Immature natural killer cell (primary cell): ENCODE measurements around the gene MS4A6E. TPM values are rescaled to one million over a fixed set of nuclear protein-coding genes. Genes with fewer than 3 reads are reported as not detected.
"Not testable (repeated sequence)": the region's sequence is repeated elsewhere in the genome, so short reads cannot be mapped to it uniquely, and the experiment has no call there.

Experiments
- DNase-seq, 3 donors: peaks; one replicate each; pipeline ENCODE4 v3.0.0; 2022; ENCODE audit warnings: mixed read lengths in 1 of 3
- H3K27ac Mint-ChIP-seq, 6 donors: one replicate each; pipeline ENCODE4 v1.8.0; 2020; ENCODE audit warnings: mixed read lengths in 6 of 6, mild to moderate bottlenecking in 5 of 6, inconsistent platforms in 4 of 6, moderate library complexity in 3 of 6
- H3K27me3 Mint-ChIP-seq, 3 donors: one replicate each; pipeline ENCODE4 v1.8.0; 2020 to 2021; ENCODE audit warnings: low read depth in 3 of 3, mild to moderate bottlenecking in 3 of 3, mixed read lengths in 3 of 3, moderate library complexity in 3 of 3, inconsistent platforms in 1 of 3
- H3K36me3 Mint-ChIP-seq, 3 donors: one replicate each; pipeline ENCODE4 v1.8.0; 2020; ENCODE audit warnings: mixed read lengths in 3 of 3, inconsistent platforms in 2 of 3, mild to moderate bottlenecking in 2 of 3
- H3K4me1 Mint-ChIP-seq, 2 donors: one replicate each; pipeline ENCODE4 v1.8.0; 2020; ENCODE audit warnings: inconsistent platforms in 2 of 2, mild to moderate bottlenecking in 2 of 2, mixed read lengths in 2 of 2, moderate library complexity in 1 of 2
- H3K4me3 Mint-ChIP-seq, 5 donors: one replicate each; pipeline ENCODE4 v1.8.0; 2020; ENCODE audit warnings: mild to moderate bottlenecking in 5 of 5, mixed read lengths in 5 of 5, inconsistent platforms in 3 of 5, moderate library complexity in 3 of 5
- H3K9me3 Mint-ChIP-seq, 6 donors: one replicate each; pipeline ENCODE4 v1.8.0; 2020; ENCODE audit warnings: mild to moderate bottlenecking in 6 of 6, mixed read lengths in 6 of 6, inconsistent platforms in 4 of 6, moderate library complexity in 3 of 6
- polyA plus RNA-seq, 3 donors: library from polyadenylated mRNA; unstranded; fragments of 300-500 nt; fragmentation: Illumina TruSeq; gene quantifications; one replicate each; pipeline ENCODE4 v1.2.3, GENCODE V29; 2021

Gene MS4A6E
- polyA plus RNA-seq, 3 donors from 2014 or later, result not detected

DNA sequence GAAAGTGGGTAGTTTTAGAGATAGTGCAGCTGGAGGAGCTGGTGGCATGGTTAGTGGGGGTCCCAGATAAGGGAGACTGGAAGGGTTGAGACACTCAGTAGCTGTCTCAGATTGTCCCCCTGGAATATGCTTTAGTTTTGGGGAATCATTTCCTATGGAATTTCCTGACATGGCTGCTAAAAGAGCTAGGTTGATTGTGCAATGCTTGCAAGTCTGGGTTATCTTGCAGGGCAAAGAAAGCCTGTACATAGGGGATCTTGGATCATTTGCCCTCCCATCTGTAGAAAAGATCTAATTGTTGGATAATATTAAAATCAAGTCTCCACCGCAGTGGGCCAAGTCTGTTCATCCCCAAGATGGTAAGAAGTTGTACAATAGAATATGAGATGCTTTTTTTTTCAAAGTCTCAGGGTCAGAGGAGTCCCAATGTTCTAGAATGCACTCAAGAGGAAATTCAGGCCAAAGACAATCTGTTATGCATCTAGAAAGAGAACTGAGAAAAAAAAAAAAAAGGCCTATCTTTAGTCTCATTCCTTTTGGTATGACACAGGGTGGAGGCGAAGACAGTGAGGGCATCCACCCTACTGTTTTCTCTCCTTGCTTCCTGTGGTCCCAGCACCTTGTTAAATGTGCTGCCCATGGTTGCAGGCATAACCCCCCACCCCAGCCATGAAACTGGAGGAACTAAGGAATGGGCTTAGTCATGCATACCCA lies 20.2 kb downstream of the MS4A6E start:
- Mint-ChIP-seq H3K4me3 (no peak overlapping the region), H3K27me3 (peaks cover 0 to 2% (median 2%) of the 10 kb centered on the region in 3 donors), H3K4me1 (no peaks in the 10 kb centered on the region), H3K9me3 (no peaks in the 10 kb centered on the region), H3K36me3 (no peaks in the 10 kb centered on the region), H3K27ac (no peak overlapping the region)
- no peak for DNase-seq

DNA sequence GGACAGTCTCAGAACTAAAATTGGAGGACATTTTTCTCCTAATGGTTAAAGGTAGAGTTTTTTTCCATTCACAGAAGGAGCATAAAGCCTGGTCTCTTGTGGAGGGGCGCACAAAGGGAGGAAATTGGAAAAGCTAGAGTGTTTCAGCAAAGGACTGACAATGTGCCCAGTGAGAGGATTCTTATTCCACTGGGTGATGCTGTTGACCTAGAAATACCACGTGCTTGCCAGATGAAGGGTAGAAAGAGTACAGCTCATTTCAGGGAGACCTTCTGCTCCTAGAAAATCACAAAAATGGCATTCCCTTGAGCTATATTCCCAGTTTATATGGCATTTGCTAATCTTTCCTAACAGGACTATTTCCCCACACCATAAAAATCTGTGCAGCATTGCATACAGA lies 21.1 kb downstream of the MS4A6E start:
- H3K9me3 Mint-ChIP-seq, result no peaks in the 10 kb centered on the region
- H3K4me1 Mint-ChIP-seq, result no peaks in the 10 kb centered on the region
- H3K27ac Mint-ChIP-seq, result no peak overlapping the region
- no peaks in the 10 kb centered on the region for H3K36me3 Mint-ChIP-seq
- peaks cover 0 to 2% (median 2%) of the 10 kb centered on the region in 3 donors for H3K27me3 Mint-ChIP-seq
- no peak for DNase-seq
- no peak overlapping the region for H3K4me3 Mint-ChIP-seq

DNA sequence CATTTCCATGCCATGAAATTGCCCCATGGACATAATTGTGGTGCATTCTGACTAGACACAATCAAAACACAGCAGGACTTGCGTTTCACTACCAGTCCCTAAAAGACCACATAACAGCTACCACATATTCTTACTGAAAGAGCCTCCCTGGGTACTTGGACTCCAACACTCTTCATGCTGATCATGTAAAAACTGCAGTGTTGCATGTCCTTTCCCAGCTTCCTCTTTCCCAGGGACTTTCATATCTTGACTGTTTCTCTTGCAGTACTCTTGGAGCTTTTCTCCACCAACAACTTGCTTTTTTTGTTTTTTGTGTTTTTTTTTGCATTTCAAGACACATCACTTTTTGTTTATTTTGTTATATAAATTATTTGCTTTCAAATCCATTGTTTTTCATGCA lies 22.9 kb downstream of the MS4A6E start:
- Mint-ChIP-seq H3K4me1 (no peaks in the 10 kb centered on the region), H3K4me3 (no peak overlapping the region), H3K27me3 (peaks cover 1 to 4% (median 2%) of the 10 kb centered on the region in 3 donors), H3K9me3 (no peaks in the 10 kb centered on the region), H3K36me3 (no peaks in the 10 kb centered on the region), H3K27ac (no peak overlapping the region)
- DNase-seq, result no peak

DNA sequence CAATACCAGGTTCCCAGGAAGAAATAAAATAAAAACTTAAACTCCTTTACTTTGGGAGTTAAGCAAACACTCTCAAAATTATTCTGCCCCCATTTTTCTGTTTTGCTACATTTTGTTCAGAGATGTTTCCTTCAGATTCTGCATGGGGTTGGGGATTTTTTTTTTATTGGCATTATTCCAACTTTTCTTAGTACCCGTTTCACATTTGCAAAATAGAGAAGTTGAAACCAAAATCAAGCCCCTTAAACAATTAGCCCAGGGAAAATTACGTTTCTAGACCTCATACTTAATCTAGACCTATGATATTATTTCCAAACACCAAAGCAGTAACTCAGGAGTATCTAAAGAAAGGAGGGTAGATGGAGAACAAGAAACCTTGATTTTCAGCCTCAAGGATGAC lies 30.7 kb downstream of the MS4A6E start:
- Mint-ChIP-seq H3K9me3 (no peaks in the 10 kb centered on the region), H3K4me3 (no peak overlapping the region), H3K27ac (no peak overlapping the region), H3K4me1 (no peaks in the 10 kb centered on the region), H3K36me3 (no peaks in the 10 kb centered on the region), H3K27me3 (peaks cover 0 to 2% (median 1%) of the 10 kb centered on the region in 3 donors)
- no peak for DNase-seq

DNA sequence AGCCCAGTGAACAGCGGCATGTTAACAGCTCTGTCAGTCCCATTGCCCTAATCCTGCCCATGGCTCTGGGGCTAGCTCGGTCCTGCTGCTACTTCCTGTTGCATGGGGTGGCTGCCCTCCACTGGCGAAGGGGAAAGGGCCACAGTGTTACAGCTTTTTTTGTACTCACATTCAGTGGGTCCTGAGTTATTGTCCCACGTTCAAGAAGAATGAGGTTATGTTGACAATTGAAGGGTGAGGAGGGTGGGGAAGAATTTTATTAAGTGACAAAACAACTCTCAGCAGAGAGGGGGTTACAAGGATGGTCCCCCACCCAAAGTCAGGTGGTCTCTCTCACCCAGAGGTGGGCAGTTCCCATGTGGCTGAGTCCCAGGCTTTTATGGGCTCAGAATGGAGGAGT lies 33.6 kb downstream of the MS4A6E start:
- H3K27me3 Mint-ChIP-seq, result peaks cover 3 to 12% (median 5%) of the 10 kb centered on the region in 3 donors
- H3K9me3 Mint-ChIP-seq, result no peaks in the 10 kb centered on the region
- no peaks in the 10 kb centered on the region for H3K4me1 Mint-ChIP-seq
- H3K27ac Mint-ChIP-seq, result no peak overlapping the region
- H3K4me3 Mint-ChIP-seq, result no peak overlapping the region
- no peaks in the 10 kb centered on the region for H3K36me3 Mint-ChIP-seq
- DNase-seq, result no peak

DNA sequence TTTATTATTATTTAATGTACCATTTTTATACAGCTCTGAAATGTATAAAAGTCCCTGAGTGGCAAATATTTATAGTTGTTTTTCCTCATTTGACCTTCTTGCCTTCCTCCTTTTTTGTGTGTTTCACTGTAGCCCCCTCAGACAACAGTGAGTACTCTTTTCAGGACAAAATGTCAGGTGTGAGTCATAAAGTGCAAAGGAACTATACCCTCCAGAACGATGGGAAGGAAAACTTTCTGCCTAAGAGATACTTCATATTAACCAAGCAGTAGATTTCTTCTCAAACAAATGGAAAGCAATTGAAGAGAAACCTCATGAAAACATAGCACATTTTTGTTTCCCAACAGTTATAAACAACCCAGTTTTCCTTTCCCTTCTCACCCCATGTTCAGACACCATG lies 35.2 kb downstream of the MS4A6E start:
- H3K27me3 Mint-ChIP-seq, result peaks cover 3 to 14% (median 5%) of the 10 kb centered on the region in 3 donors

DNA sequence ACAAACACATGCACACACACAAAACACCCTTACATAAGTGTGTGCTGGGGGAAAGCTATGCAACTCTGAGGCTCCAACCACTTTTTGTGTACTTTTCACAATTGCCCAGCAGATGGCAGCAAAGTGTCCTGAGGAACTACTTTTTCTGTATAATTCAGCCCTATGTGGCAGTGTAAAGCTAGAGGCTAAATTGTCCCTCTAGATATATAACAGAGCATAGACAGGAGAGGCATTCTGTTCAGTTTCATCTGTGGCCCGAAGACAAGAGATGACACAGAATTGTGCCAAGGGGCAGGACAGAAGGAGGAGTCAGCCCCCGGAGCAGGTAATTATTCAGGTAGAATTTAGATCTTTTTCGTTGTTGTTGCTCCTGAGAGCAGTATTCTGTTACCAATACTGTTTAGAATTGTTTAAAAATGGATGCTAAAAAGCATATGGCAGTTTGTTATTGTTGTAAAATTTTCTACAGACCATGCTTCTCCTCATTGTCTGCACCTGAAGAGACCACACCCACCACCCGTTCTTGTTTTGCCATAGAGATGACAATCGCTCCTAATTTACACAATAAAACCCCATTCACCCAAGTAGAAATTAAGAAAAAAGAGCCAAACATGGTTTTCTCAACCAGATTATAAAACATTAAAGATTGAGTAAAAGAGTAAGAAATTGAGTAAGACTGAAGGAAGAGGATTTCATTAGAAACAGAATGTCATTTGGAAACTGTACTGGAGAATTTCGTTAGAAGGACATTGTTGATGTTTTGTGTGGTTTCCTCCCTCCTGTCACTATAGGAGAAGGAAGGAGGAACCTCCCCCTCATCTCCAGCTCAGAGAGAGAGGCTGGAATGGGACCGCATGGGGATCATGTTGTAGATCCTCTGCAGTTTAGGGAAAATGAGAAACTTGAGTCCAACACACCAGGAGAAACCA lies 36.8 kb downstream of the MS4A6E start:
- no peaks in the 10 kb centered on the region for H3K36me3 Mint-ChIP-seq
- H3K27ac Mint-ChIP-seq, result no peak overlapping the region
- no peaks in the 10 kb centered on the region for H3K9me3 Mint-ChIP-seq
- no peaks in the 10 kb centered on the region for H3K4me1 Mint-ChIP-seq
- H3K27me3 Mint-ChIP-seq, result peaks cover 3 to 14% (median 5%) of the 10 kb centered on the region in 3 donors
- DNase-seq, result peak; percentile 36 to 42 (median 38)
- H3K4me3 Mint-ChIP-seq, result no peak overlapping the region

More for the DNA sequence above, 35.2 kb downstream of the MS4A6E start:
- Mint-ChIP-seq H3K36me3 (no peaks in the 10 kb centered on the region), H3K4me3 (no peak overlapping the region), H3K27ac (no peak overlapping the region), H3K4me1 (no peaks in the 10 kb centered on the region), H3K9me3 (no peaks in the 10 kb centered on the region)
- no peak for DNase-seq

DNA sequence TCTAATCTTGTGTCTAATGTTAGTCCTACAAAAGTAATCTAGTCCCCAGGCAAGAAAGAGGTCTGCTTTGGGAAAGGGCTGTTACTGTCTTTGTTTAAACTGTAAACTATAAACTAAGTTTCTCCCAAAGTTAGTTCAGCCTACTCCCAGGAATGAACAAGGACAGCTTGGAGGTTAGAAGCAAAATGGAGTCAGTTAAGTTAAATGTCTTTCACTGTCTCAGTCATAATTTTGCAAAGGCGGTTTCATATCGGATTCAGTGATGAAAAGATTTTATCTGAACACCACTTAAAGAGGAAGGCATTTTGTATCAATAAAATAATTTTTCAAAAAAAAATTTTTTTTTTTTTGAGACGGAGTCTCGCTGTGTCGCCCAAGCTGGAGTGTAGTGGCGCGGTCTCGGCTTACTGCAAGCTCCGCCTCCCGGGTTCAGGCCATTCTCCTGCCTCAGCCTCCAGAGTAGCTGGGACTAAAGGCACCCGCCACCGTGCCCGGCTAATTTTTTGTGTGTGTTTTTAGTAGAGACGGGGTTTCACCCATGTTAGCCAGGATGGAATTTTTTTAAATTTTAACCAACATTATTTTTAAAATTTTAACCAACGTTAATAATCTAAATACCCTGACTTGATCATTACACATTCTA lies 39.3 kb downstream of the MS4A6E start:
- not testable (repeated sequence) for H3K4me3 Mint-ChIP-seq, DNase-seq, H3K27ac Mint-ChIP-seq, H3K4me1 Mint-ChIP-seq, H3K36me3 Mint-ChIP-seq, H3K9me3 Mint-ChIP-seq
- H3K27me3 Mint-ChIP-seq, result peaks cover 3 to 14% (median 5%) of the 10 kb centered on the region in 3 donors

DNA sequence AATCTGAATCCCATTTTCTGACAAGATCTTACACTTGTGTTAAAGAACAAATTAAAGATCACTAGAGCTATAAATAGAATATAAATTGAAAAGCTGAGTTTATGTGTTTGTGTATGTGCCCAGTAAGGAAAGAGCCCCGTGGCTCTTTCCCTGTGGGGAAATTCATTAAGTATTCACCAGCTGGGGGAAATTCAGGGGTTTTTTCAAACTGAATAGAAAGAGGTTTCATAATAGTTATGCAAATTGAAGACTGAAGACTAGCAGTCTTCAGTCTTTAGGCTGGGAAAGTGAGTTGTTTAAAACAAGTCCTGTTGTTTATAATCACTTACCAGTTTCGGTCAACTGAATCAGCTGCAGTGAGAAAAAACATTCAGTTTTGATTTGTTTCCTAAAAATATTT lies 40.0 kb downstream of the MS4A6E start:
- Mint-ChIP-seq H3K9me3 (no peaks in the 10 kb centered on the region), H3K4me3 (no peak overlapping the region), H3K27ac (no peak overlapping the region), H3K4me1 (no peaks in the 10 kb centered on the region), H3K27me3 (peaks cover 3 to 14% (median 5%) of the 10 kb centered on the region in 3 donors), H3K36me3 (no peaks in the 10 kb centered on the region)
- DNase-seq, result no peak

DNA sequence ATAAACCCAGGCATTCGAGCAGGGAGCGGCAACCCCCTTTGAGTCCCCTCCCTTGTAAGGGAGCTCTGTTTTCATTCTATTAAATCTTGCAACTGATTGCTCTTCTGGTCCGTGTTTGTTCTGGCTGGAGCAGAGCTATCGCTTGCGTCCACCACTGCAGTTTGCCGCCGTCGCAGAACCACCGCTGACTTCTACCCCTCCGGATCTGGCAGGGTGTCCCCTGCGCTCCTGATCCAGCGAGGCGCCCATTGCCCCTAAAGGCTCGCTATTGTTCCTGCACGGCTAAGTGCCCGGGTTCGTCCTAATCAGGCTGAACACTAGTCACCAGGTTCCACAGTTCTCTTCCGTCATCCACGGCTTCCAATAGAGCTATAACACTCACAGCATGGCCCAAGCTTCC lies 40.8 kb downstream of the MS4A6E start:
- Mint-ChIP-seq H3K36me3 (no peaks in the 10 kb centered on the region), H3K9me3 (peaks cover 0 to 2% (median 0%) of the 10 kb centered on the region in 6 donors), H3K4me1 (no peaks in the 10 kb centered on the region), H3K27me3 (peaks cover 3 to 14% (median 5%) of the 10 kb centered on the region in 3 donors), H3K27ac (no peak overlapping the region), H3K4me3 (no peak overlapping the region)
- no peak for DNase-seq

DNA sequence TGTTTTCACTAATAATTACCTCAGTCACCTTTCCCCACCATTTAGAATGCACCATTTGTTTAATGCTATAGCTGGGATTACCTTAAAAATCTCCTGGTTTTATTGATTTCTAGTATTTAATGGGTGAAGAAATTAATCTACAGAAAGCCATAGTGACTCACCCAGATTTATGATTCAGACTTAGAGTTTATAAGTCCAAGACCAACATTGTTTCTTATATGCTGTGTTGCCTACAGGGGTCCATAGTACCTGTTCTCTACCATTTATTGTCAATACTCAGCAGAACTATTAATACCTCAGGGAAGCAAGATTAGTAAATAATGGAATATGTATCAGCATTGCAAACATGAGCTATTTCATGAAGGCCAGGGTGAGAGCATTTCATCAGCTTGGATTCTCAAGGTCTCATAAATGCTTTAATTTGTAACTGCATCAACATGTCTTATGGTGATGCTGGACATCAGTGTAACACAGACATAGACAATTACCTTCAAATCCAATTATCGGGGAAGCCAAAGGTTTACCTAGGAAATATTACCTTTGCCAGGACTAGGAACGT lies 43.3 kb downstream of the MS4A6E start:
- H3K4me1 Mint-ChIP-seq, result no peaks in the 10 kb centered on the region
- DNase-seq, result no peak
- H3K9me3 Mint-ChIP-seq, result peaks cover 0 to 2% (median 0%) of the 10 kb centered on the region in 6 donors
- H3K27ac Mint-ChIP-seq, result no peak overlapping the region
- no peaks in the 10 kb centered on the region for H3K36me3 Mint-ChIP-seq
- peaks cover 0 to 4% (median 0%) of the 10 kb centered on the region in 3 donors for H3K27me3 Mint-ChIP-seq
- H3K4me3 Mint-ChIP-seq, result no peak overlapping the region

DNA sequence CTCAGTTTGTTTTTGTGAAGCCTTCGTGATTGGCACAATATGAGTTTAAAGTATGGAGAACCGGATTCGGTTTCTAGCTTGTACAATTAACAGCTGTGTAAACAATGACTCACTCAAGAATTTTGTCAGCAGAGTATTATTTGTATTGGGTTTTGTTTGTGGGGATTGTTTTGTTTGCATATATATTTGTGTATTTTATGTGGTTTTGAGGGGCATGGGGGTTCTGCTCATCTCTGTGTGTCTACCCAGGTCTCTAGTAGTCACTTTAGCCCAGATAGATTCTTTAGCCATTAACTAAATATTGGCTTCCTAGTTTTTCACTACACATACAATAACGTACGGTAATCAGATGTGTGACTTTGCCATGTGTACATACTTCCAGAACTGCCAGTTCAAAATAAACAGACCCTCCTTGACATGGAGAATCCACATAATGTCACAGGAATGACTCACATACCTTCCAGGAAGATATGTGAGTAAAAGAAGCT lies 43.8 kb downstream of the MS4A6E start:
- H3K27me3 Mint-ChIP-seq, result peaks cover 0 to 4% (median 0%) of the 10 kb centered on the region in 3 donors
- no peak overlapping the region for H3K4me3 Mint-ChIP-seq
- DNase-seq, result no peak
- no peaks in the 10 kb centered on the region for H3K36me3 Mint-ChIP-seq
- no peak overlapping the region for H3K27ac Mint-ChIP-seq
- H3K9me3 Mint-ChIP-seq, result peaks cover 0 to 2% (median 0%) of the 10 kb centered on the region in 6 donors
- no peaks in the 10 kb centered on the region for H3K4me1 Mint-ChIP-seq

DNA sequence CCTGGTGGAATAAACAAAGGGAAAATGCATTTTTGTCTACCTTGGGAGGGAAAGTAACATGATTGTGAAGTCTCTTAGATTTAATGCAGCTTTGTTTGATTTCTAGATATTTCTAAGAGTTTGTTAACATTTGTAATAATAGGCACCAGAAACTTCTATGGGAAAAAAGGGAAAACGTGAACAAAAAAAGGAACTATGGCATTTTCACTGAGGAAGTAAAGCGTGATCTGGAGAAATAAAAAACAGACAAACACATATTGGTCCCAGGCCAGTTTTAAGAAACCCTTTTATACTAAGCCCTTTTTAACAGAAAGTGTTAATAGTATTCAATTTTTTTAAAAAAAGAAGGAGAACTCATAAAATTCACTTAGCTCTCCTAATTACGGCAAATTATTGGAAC lies 44.3 kb downstream of the MS4A6E start:
- Mint-ChIP-seq H3K9me3 (peaks cover 0 to 2% (median 0%) of the 10 kb centered on the region in 6 donors), H3K27me3 (peaks cover 0 to 2% (median 0%) of the 10 kb centered on the region in 3 donors), H3K27ac (no peak overlapping the region), H3K4me1 (no peaks in the 10 kb centered on the region), H3K36me3 (no peaks in the 10 kb centered on the region), H3K4me3 (no peak overlapping the region)
- no peak for DNase-seq
